HL-60 (cell line): ENCODE measurements around the gene GCNT4.

ENCODE experiments used
- CTCF ChIP-seq: IDR thresholded peaks from one replicate; pipeline ENCODE4 v1.5.1; 2011; ENCODE audit warnings: low read length, control low read depth, inconsistent platforms; ENCODE audit not compliant: insufficient read depth
- GABPA ChIP-seq: IDR thresholded peaks from 2 replicates; pipeline ENCODE4 v1.6.1; 2012; ENCODE audit warnings: low read depth
- POLR2AphosphoS5 ChIP-seq: IDR thresholded peaks from 2 replicates; pipeline ENCODE4 v1.6.1; 2012; ENCODE audit warnings: low read depth
- REST ChIP-seq: IDR thresholded peaks from 2 replicates; pipeline ENCODE4 v1.6.1; 2012; ENCODE audit warnings: low read depth; ENCODE audit not compliant: insufficient replicate concordance
- SPI1 ChIP-seq: IDR thresholded peaks from 2 replicates; pipeline ENCODE4 v1.6.1; 2012; ENCODE audit warnings: low read depth, mild to moderate bottlenecking, borderline replicate concordance

- TF ChIP-seq CTCF (no peak), REST (no peak), POLR2AphosphoS5 (no peak), GABPA (no peak), SPI1 (no peak)
Measured at GRCh38 chr5:75005561-75005960, 46.8 kb downstream of the GCNT4 start.
